GM19395 (cell line): ENCODE results near the gene GRIN3B.

Experiments used
- ATAC-seq: cut with Tn5 transposase; IDR thresholded peaks from one replicate; pipeline ENCODE4 v1.9.1; 2021; ENCODE audit warnings: mild to moderate bottlenecking, moderate library complexity; ENCODE audit not compliant: unreplicated experiment

GRIN3B gene

DNA sequence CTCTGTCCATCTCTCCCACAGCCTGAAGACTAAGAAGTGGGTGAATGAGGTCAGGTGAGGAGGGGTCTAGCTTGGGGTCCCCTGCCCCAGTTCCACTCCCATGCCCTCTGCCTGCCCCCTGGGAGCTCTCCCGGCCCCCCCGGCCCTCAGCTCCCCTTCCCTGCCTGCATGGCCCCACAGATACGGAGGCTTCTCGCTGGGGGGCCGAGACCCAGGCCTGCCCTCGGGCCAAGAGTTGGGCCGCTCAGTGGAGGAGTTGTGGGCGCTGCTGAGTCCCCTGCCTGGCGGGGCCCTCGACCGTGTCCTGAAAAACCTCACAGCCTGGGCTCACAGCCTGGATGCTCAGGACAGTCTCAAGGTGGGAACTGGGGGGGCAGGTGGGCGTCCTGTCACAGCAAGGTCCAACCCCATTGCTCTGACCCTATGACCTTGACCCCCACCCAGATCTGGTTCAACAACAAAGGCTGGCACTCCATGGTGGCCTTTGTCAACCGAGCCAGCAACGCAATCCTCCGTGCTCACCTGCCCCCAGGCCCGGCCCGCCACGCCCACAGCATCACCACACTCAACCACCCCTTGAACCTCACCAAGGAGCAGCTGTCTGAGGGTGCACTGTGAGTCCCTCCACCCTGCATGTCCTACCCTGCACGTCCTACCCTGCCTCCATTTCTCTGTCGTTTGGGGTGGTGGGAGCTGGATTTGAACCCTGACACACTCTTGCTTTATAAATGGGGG is 55.8 kb downstream of the GRIN3B start:
- ATAC-seq: no peak

DNA sequence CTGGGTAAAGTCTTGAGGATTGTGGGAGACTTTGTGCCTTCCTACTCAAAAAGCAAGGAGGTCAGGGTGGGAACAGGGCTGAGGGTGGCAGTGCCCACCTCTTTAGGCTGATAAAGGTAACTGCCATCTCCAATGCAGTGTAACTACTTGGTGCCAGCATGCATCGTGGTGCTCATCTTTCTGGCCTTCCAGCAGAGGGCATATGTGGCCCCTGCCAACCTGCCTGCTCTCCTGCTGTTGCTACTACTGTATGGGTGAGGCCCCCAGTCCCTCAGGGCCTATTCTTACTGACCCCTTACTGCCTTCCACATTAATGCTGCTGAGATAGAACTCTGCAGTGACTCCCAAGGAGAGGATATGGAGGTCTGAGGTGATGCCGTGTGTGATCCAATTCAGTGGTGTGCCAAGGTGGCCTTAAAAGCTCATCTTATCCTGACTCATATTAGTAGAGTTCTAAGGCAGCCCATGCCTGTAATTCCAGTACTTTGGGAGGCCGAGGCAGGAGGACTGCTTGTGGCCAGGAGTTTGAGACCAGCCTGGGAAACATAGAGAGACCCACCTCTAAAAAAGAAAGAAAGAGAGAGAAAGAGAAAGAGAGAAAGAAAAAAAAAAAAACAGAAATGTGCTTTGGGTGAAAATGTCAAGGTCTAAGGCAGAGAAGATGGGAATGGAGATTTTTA is 57.1 kb downstream of the GRIN3B start:
- no peak for ATAC-seq

DNA sequence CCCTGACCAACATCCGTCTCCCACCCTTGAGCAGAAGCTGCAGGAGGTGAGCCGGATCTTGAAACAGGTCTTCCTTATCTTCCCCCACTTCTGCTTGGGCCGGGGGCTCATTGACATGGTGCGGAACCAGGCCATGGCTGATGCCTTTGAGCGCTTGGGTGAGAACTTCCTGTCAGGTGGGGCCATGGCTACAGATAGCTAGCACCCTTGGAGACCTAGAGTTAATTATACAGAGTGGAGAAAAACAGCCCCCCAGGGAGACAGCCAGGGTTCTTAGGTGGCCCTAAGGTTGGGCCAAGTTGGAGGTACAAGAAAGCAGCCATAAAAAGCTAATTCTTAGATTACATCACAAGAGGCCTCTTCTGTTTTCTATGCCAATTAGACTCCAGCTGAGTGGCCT is 57.9 kb downstream of the GRIN3B start:
- ATAC-seq: no peak
